GM21786 (cell line): ENCODE measurements around the gene ELMOD3.
"Not testable (repeated sequence)": the region's sequence is repeated elsewhere in the genome, so short reads cannot be mapped to it uniquely, and the experiment has no call there.

Source experiments
- ATAC-seq: cut with Tn5 transposase; IDR thresholded peaks from one replicate; pipeline ENCODE4 v1.9.1; 2021; ENCODE audit not compliant: unreplicated experiment

ELMOD3 gene

DNA sequence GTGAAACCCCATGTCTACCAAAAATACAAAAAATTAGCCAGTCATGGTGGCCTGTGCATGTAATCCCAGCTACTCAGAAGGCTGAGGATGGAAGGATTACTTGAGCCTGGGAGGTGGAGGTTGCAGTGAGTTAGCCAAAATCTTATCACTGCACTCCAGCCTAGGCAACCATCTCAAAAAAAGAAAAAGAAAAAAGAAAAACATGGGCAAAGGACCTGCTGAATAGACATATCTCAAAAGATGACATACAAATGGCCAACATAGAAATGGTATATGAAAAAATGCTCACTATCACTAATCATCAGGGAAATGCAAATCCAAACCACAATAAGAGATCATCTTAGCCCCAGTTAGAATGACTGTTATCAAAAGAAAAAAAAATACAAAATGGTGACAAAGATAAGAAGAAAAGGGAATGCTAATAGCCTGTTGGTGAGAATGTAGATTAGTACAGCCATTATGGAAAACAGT lies 25.4 kb upstream of the ELMOD3 start:
- ATAC-seq, result no peak

DNA sequence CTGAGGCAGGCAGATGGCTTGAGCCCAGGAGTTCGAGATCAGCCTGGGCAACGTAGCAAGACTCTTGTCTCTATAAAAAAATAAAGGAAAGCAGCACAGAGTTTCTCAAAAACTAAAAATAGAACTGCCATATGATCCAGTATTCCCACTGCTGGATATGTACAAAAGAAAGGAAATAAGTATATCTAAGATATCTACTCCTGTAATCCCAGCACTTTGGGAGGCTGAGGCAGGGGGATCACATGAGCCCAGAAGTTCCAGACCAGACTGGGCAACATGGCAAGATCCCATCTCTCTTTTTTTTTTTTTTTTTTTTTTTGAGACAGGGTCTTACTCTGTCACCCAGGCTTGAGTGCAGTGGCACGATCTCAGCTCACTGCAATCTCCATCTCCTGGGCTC lies 24.9 kb upstream of the ELMOD3 start:
- ATAC-seq, result not testable (repeated sequence)

DNA sequence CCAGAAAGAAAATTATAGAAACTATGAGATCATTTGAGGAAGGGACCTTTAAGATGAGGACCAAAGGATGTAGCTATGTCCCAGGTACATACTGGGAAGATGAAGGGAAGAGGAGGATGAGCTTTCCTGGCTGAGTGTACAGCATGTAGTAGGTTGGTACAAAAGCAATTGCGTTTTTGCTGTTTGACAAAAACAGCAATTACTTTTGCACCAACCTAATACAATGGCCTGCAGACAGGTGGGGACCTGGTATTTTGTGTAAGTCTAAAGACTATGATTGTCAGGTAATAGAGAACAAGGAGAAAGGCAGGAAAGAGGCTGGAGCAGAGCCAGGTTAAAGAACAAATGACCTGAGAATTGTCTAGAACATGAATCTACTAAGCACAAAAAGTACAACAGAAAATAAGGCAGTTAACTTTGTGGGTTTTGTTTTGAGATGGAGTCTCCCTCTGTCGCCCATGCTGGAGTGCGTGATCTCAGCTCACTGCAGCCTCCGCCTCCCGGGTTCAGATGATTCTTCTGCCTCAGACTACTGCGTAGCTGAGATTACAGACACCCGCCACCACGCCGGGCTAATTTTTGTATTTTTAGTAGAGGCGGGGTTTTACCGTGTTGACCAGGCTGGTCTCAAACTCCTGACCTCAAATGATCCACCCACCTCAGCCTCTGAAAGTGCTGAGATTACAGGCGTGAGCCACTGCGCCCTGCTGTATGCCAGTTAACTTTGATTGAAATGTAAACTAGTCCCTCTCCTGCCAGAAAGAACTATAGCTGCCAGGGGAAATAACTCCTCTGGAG lies 23.5 kb upstream of the ELMOD3 start:
- no peak for ATAC-seq

DNA sequence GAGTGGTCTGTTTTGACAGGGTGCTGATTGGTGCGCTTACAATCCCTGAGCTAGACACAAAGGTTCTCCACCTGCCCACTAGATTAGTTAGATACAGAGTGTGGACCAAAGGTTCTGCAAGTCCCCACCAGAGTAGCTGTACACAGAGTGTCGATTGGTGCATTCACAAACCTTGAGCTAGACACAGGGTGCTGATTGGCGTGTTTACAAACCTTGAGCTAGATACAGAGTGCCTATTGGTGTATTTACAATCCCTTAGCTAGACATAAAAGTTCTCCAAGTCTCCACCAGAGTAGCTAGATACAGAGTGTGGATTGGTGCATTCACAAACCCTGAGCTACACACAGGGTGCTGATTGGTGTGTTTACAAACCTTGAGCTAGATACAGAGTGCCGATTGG lies 20.7 kb upstream of the ELMOD3 start:
- not testable (repeated sequence) for ATAC-seq

DNA sequence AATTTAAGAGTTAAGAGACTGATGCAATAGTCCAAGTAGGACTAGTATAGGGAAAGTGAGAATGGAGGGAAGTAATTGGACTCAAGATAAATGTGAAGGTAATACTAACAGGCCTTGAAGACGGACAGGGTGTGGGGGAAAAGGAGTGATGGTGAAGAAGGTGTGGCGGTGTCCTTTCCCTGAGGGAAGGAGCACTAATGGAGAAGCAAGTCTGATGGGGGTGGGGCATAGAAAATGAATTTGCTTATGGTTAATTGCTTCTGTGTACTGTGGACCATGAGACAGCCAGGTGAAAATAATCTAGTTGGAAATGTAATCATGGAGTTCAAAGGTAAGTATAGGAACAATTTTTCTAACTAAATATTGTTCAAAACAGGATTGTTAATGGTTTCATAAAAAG lies 19.6 kb upstream of the ELMOD3 start:
- no peak for ATAC-seq

DNA sequence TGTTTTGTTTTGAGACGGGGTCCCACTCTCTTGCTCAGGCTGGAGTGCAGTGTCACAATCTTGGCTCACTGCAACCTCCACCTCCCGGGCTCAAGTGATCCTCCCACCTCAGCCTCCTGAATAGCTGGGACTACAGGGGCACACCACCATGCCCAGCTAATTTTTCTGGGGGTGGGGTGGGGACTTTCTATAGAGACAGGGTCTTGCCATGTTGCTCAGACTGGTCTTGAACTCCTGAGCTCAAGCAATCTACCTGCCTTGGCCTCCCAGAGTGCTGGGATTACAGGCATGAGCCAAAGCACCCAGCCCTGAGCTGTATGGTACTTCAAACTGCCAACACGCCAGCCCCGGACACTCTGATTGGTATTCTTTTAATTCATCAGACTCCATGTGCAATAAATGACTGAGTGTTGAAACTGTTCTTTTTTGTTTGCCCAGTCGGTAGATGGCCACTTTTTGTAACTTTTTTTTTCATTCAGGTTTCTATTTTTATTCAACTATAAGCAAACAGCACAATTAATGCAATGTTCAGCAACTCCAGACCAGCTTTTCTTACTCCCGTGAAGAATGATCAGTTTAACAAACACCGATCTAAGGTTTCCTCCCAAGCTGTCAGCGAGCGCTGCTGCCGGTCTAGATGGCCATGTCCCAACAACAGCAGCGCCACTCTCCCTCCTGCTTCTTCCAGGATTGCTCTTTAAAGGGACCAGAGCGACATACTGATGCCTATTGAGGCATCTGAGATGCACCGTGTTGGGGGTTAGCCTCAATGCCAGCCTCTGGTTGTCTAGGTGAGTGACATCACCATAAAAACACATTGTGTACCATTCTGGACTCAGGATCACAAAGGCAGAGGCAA lies 14.3 kb upstream of the ELMOD3 start:
- no peak for ATAC-seq

DNA sequence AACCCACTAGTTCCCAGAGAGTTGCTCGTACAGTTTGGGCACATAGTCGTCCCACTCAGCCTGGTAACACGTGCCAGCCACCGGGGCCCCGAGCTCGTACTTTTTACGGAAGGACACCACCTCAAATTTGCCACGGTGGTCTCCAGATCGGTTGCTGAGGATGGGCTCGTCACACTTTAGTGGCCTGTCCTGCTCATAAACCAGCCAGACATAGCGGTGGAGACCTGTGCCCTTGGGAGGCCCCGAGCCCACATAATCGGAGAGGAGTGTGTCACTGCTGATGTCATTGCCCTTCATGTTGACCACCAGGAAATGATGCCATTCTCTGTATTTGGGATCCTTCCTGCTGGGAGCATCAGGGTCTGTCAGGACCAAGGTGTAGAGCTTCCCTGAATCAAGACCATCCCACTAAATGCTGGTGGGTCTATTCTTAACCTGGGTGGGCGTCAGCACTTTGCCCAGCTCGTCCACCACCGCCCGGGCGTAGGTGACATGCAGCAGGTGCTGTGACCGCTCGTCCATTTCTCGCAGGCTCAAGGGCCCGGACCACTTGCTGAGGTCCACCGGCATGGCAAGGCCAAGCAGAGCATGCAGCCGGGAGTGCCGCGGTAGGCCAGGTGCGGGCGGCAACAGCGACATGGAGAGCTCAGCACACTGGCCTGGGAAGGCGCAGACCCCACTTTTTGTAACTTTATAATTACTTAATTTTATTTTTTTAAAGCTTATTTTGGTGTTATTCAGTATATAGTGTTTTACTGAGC lies 13.1 kb upstream of the ELMOD3 start:
- no peak for ATAC-seq

DNA sequence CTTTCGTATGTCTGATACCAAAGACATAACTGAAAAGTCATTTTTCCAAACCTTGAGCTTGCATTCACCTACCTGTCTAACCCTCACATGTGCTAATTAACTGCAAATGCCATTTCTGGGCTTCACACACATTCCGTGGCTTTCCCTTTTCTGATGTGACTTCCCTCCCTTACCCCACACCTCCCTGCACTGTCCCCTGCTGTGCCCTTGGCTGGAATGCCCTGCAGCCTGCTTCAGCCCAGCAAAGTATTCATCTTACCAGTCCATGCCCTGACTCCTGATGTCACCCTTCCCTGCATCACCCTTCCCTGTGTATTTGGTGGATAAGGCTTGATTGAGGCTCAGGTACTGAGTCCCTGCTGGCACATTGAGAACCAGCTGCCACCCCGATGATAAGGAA lies 12.4 kb upstream of the ELMOD3 start:
- ATAC-seq, result no peak

DNA sequence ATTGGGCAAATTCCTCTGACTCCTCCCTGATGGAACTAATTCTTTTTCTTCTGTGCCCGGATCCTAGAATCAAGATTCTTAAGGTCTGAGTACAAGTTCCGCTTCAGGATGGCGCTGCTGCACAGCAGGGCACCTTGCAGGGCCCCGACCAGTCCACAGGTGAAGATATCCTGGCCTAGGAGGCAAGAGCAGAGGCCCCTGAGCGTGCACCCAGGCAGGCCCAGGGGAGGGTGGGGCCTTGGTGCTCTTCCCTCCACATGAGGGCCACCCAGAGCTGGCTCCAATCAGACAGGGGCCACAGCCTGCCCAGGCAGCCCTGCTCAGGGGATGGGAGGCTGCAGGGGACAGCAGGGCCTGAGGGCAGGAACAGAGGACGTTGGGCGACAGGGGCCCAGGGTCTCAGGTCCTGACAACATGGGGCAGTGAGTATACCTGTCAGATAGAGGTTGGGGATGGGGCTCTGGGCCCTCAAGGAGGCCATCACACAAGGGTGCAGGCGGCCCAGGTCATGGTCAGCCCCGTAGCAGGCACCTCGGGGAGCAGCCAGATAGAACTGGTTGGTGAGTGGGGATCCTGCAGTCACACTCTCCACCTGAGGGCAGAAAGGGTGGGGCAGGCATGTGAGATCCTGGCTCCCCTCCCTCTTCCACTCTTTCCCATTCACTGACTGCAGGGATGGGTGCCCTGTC lies 11.2 kb upstream of the ELMOD3 start:
- not testable (repeated sequence) for ATAC-seq

DNA sequence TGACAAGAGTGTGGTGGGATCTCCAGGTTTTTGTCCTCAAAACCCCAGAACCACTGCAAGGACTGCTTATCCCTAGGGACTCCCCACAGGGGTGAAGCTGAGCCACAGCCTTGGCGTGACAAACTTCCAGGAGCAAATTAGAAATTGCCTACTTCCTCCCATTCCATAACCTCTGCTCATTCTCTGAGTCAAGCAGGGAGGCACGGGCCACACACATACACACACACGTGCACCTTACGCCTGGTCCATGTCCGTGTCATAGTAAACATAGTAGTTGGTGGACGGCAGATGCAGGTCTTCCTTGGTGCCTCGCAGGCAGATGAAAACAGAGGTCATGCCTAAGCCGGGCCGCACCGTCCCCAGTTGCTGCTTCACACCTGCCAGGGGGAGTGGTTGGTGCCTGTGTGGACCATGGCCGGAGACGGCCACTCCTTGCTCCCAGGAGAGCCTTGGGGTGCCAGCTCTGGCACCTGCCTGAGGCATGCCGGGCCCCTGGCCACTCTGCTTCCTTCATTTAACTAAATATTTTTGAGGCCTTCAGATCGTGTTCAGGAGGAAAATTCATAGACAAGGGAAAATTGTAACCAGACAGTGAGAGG lies 10.1 kb upstream of the ELMOD3 start:
- no peak for ATAC-seq

DNA sequence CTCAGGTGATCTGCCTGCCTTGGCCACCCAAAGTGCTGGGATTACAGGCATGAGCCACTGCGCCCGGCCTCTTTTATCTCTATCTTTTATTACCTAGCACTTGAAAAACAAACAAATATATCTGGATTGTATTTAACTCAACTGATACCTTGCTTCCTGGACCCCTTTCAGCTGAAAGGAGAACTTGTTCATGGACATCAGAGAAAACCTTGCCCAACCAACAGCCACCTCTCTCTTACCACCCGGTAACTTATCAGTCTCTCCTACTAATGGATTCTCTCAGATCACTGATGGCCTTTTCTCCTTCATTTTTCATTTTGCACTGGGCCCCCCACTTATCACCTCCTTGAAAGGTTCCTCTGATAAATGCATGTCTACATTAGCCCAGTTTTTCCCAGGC lies 7.0 kb upstream of the ELMOD3 start:
- no peak for ATAC-seq

DNA sequence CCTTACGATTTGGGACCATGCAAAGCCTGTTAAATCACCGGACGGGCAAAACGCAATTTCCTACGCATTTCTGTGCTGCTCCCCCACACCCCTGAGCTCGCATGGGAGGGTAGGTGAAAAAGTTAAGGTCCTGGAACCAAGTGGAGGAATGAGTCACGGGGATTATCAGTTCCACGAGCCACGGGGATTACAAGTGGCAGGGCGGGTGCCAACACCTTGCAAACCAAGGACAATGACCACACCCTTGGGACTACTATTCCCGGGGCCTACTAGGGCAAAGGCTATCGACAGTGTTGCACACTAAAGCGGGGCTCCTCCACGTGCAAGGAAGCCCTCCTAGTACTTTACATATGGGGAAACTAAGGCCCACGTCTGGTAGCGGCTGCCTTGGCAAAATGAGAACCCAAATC lies 688 bp upstream of the ELMOD3 start:
- peak; percentile 1 for ATAC-seq

DNA sequence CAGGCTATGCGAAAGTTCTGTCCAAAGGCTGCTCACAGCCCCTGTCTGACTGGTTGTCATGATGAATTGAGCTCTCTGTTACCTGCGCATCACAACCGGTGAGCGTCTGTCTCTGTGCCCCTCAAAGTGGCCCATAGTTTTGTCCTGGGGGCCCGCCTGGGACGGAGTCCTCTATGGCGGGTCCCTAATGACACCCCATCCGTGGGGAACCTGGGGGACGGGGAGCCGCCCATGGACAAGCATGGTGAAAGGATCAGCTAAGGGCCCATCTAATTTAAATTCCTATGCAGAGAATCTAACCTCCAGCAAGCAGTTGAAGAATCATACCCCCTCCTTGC lies 473 bp downstream of the ELMOD3 start:
- ATAC-seq, result no peak

DNA sequence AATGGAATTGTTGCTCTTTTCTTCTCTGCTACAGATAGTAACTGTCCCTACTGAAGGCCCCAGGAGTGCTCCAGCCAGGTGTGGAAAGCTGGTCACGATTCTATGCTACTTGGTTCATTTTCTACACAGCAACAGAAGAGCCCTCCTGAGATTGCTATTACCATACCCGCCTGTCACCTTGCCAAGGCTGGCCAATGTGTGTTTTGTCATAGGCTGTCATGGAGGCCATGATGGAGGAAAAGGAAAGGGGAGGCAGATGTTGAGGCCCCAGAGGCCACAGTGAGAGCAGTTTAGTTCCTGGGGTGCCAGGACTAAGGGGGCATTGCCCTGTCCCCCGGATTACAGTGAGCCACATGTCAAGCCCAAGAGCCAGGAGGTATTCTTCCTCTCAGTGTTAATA lies 952 bp downstream of the ELMOD3 start:
- no peak for ATAC-seq

DNA sequence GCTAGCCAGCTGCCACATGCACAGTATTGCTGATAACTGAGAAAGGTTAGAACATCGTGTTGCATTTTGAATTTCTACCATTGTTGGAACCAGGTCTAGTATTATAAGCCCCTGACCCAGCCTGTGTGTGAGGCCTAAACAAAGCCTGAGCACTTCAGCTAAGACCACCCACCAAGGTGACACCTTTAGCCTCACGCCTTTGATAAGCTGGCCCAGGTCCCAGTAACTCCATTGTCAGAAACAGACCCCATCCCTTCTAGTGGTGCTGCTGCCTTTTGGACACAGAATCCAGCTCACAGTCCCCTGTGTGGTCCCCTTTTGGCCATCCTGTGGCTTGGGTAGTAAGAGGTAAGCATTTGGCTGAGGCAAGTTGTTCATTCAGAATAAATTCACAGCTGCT lies 1.6 kb downstream of the ELMOD3 start:
- no peak for ATAC-seq

DNA sequence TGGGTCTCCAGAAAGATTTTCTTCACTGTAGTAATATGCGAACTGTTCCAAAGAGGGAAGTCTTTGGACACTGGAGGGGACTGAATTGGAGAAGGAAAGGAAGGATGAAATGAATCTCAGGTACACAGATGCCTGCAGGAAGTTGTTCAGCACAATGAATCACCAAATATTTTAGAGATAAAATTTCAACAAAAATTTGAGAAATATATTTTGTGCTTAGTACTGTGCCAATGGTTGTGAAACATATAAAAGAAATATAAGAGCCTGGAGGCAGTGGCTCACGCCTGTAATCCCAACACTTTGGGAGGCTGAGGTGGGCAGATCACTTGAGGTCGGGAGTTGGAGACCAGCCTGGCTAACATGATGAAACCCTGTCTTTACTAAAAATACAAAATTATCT lies 3.2 kb downstream of the ELMOD3 start:
- no peak for ATAC-seq

DNA sequence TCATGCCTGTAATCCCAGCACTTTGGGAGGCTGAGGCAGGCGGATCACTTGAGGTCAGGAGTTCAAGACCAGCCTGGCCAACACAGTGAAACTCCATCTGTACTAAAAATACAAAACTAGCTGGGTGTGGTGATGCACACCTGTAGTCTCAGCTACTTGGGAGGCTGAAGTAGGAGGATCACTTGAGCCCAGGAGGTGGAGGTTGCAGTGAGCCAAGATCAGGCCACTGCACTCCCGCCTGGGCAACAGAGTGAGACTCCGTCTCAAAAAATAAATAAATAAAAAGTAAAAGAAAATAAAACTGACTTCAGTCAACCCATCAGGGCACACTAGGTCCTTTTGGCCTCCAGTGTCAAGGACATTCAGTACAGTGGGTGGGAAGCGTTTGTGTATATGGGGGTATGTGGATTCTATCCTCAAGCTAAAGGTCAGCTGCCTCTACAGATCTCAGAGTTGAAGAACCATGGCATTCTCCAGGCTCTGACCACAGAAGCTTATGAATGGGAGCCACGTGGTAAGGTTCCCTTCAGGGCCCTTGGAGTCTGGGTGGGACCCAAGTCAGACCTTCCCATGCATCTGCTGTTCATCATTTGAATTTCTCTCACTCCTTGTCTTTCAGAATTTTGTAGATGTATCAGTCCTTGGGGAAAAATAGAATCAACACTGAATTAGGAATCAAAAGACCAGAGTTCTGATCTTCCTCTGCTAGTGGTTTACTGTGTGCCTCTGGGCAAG lies 8.3 kb downstream of the ELMOD3 start:
- ATAC-seq, result not testable (repeated sequence)

DNA sequence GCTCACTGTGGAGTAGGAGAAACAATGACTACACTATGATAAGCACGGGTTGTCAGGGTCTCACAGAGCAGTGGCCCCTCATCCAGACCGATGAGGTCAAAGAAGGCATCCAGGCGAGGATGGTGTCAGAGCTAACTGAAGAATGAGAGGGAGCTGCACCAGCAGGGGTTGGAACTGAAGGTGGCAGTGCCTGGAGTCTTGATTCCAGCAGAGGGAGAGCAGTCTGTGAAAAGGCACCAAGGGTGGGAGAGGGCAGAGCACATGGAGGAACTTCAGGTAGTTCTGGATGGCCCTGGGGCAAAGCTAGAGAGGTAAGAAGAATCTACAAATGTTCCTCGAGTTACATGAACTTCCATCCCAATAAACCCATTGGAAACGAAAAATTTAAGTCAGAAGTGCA lies 12.6 kb downstream of the ELMOD3 start:
- ATAC-seq, result no peak

DNA sequence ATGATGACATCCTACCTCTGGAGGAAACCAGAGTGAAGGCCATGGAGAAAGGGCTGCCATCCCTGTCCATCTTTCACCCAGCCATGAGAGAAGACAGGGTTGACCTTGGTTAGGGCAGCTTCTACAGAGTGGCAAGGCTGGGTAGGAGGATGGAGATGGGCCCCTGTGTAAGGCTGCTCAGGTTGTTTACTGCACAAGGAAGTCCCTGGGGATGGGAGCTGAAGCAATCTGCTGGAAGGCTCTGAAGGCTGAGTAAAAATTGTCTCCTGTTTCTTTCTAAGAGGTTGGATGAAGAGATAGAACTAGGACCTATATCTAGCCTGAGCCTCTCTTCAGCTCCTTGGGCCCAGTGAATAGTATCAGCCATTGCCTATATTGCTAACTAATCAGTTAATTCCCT lies 14.4 kb downstream of the ELMOD3 start:
- no peak for ATAC-seq

DNA sequence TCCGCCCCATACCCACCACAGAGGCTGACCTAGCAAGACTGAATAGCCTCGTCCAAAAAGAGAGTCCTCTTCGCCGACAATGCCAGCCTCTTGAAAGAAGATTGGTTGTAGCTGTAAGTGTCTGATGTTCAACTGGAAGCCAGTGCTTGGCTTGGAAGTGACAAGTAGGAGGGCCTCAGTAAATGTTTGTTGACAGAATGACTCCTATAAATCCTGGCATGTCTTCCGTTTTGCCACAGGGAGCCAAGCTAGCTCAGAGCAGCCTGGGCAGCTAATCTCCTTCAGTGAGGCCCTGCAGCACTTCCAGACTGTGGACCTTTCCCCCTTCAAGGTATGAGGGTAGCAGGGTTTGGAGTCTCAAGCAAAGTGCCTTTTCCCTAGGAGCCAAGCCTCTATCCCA lies 14.9 kb downstream of the ELMOD3 start:
- ATAC-seq, result no peak
